DMS 273 (cell line): ENCODE measurements around the gene IQCE.
"Not testable (repeated sequence)": the region's sequence is repeated elsewhere in the genome, so short reads cannot be mapped to it uniquely, and the experiment has no call there.

Experiments used
- DNase-seq: peaks from one replicate; lab custom pipeline; 2025; ENCODE audit not compliant: unreplicated experiment; lab: John Stamatoyannopoulos, UW

IQCE gene

GRCh38 chr7:2551418-2551817, 7.4 kb upstream of the IQCE start:
- no peak for DNase-seq

GRCh38 chr7:2553108-2553507, 5.7 kb upstream of the IQCE start:
- no peak for DNase-seq

- DNase-seq, result peak; percentile 71
These were observed 4.8 kb upstream of the IQCE start for GRCh38 chr7:2553831-2554581.

- no peak for DNase-seq
These were observed 4.1 kb upstream of the IQCE start for GRCh38 chr7:2554661-2555111.

- peak; percentile 99 for DNase-seq
These were observed 3.4 kb upstream of the IQCE start, which contains the start of gene BRAT1 for GRCh38 chr7:2555121-2556052. BRAT1 (minus strand) TSS chr7:2555524; CDS start chr7:2554431, 1,093 bp downstream.

GRCh38 chr7:2559283-2559950, 638 bp downstream of the IQCE start:
- DNase-seq, result peak; percentile 79

GRCh38 chr7:2563955-2564354, 5.2 kb downstream of the IQCE start:
- not testable (repeated sequence) for DNase-seq

- no peak for DNase-seq
These were observed 6.3 kb downstream of the IQCE start for GRCh38 chr7:2564970-2565540.

GRCh38 chr7:2566348-2566889, 7.6 kb downstream of the IQCE start:
- no peak for DNase-seq

GRCh38 chr7:2566890-2567678, 8.3 kb downstream of the IQCE start:
- no peak for DNase-seq

- DNase-seq, result peak; percentile 62
These were observed 9.0 kb downstream of the IQCE start for GRCh38 chr7:2567679-2568278.

- DNase-seq, result no peak
These were observed 9.9 kb downstream of the IQCE start for GRCh38 chr7:2568521-2569223.

- DNase-seq, result no peak
These were observed 10.6 kb downstream of the IQCE start for GRCh38 chr7:2569421-2569820.

GRCh38 chr7:2570021-2570420, 11.2 kb downstream of the IQCE start:
- no peak for DNase-seq

GRCh38 chr7:2571409-2571808, 12.6 kb downstream of the IQCE start:
- DNase-seq, result no peak

- no peak for DNase-seq
These were observed 13.5 kb downstream of the IQCE start for GRCh38 chr7:2572101-2572842.

- DNase-seq, result no peak
These were observed 15.0 kb downstream of the IQCE start for GRCh38 chr7:2573761-2574160.

GRCh38 chr7:2575046-2575732, 16.4 kb downstream of the IQCE start:
- no peak for DNase-seq
